Measurements from ENCODE around the gene ST6GALNAC6.

GRCh38 chr9:127867356-127868277, 31.8 kb downstream of the ST6GALNAC6 start:
- TF ChIP-seq, protein P1, sequence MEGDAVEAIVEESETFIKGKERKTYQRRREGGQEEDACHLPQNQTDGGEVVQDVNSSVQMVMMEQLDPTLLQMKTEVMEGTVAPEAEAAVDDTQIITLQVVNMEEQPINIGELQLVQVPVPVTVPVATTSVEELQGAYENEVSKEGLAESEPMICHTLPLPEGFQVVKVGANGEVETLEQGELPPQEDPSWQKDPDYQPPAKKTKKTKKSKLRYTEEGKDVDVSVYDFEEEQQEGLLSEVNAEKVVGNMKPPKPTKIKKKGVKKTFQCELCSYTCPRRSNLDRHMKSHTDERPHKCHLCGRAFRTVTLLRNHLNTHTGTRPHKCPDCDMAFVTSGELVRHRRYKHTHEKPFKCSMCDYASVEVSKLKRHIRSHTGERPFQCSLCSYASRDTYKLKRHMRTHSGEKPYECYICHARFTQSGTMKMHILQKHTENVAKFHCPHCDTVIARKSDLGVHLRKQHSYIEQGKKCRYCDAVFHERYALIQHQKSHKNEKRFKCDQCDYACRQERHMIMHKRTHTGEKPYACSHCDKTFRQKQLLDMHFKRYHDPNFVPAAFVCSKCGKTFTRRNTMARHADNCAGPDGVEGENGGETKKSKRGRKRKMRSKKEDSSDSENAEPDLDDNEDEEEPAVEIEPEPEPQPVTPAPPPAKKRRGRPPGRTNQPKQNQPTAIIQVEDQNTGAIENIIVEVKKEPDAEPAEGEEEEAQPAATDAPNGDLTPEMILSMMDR (IDR thresholded peaks at IDR 0.05): no peak
- no peak for TF ChIP-seq EZH2 (IDR thresholded peaks at IDR 0.05; ENCODE audit: borderline replicate concordance, insufficient read depth, low read depth, low read length, poor library complexity, severe bottlenecking)

Measured in B cell (primary cell).